Measurements from ENCODE around the gene SH2B2.
A peak's percentile ranks its signal among the peaks of the same experiment; 100 is the strongest.

The SH2B2 gene

GRCh38 chr7:102272917-102273748, 13.5 kb upstream of the SH2B2 start:
- H3K4me3 ChIP-seq (ENCODE audit: low read depth, low read length) = no peak overlapping the region
- TF ChIP-seq CTCF (IDR thresholded peaks at IDR 0.05; ENCODE audit: low read depth, low read length, missing control alignments) = no peak
- DNase-seq (ENCODE audit: low read depth) = no peak
- in situ Hi-C loops (cut with HindIII; ENCODE audit: low sequenced_read_pairs) = no loop called here

- no peak for TF ChIP-seq CTCF (IDR thresholded peaks at IDR 0.05; ENCODE audit: low read depth, low read length, missing control alignments)
- in situ Hi-C loops (cut with HindIII; ENCODE audit: low sequenced_read_pairs) = no loop called here
- H3K4me3 ChIP-seq (ENCODE audit: low read depth, low read length) = no peak overlapping the region
- DNase-seq (ENCODE audit: low read depth) = no peak
These were observed 12.6 kb upstream of the SH2B2 start for GRCh38 chr7:102273749-102274712.

GRCh38 chr7:102275123-102275703, 11.5 kb upstream of the SH2B2 start:
- no peak for TF ChIP-seq CTCF (IDR thresholded peaks at IDR 0.05; ENCODE audit: low read depth, low read length, missing control alignments)
- in situ Hi-C loops (cut with HindIII; ENCODE audit: low sequenced_read_pairs) = no loop called here
- H3K4me3 ChIP-seq (ENCODE audit: low read depth, low read length) = no peak overlapping the region
- no peak for DNase-seq (ENCODE audit: low read depth)

GRCh38 chr7:102277901-102278300, 8.8 kb upstream of the SH2B2 start:
- TF ChIP-seq CTCF (IDR thresholded peaks at IDR 0.05; ENCODE audit: low read depth, low read length, missing control alignments) = no peak
- in situ Hi-C loops (cut with HindIII; ENCODE audit: low sequenced_read_pairs) = no loop called here
- no peak for DNase-seq (ENCODE audit: low read depth)
- H3K4me3 ChIP-seq (ENCODE audit: low read depth, low read length) = no peak overlapping the region

- peak; percentile 89 for TF ChIP-seq CTCF (IDR thresholded peaks at IDR 0.05; ENCODE audit: low read depth, low read length, missing control alignments)
- H3K4me3 ChIP-seq (ENCODE audit: low read depth, low read length) = no peak overlapping the region
- peak; percentile 32 for DNase-seq (ENCODE audit: low read depth)
- in situ Hi-C loops (cut with HindIII; ENCODE audit: low sequenced_read_pairs) = loop anchor here (10.0 kb wide), 1 partner anchor 135 kb away; no protein-coding TSS in a partner anchor
These were observed 6.9 kb upstream of the SH2B2 start for GRCh38 chr7:102279537-102280400.

Data from astrocyte of the cerebellum (primary cell).